ENCODE measurements around the gene MTHFSD. TPM values are rescaled to one million over a fixed set of nuclear protein-coding genes. Genes with fewer than 3 reads are reported as not detected.
A peak's percentile ranks its signal among the peaks of the same experiment; 100 is the strongest.
"Not testable (repeated sequence)": the region's sequence is repeated elsewhere in the genome, so short reads cannot be mapped to it uniquely, and the experiment has no call there.

Gene MTHFSD
- total RNA-seq, 1 experiment from 2014 or later: 30.7 TPM

DNA sequence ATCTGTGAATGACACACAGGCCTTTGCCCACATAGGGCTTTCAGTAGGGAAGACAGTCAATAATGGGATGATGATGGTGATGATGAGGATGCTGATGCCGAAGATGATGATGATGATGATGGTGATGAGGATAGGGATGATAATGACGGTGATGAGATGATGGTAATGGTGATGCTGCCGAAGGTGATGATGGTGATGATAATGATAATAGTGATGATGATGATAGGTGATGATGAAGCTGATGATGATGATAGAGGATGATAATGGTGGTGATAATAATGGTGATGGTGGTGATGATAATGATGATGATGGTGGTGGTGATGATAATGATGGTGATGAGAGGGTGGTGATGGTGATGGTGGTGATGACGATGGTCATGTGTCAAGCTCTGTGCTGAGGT, 36.2 kb upstream of the MTHFSD start:
- Mint-ChIP-seq H3K4me1 (ENCODE audit: insufficient read depth, unreplicated experiment) (no peaks in the 10 kb centered on the region), H3K36me3 (ENCODE audit: insufficient read depth, unreplicated experiment) (no peaks in the 10 kb centered on the region), H3K27ac (ENCODE audit: low read depth, unreplicated experiment) (no peak overlapping the region), H3K4me3 (ENCODE audit: unreplicated experiment) (no peak overlapping the region), H3K27me3 (ENCODE audit: insufficient read depth, unreplicated experiment) (no peaks in the 10 kb centered on the region), H3K9me3 (ENCODE audit: unreplicated experiment) (peaks cover 8% of the 10 kb centered on the region)
- no peak for DNase-seq (ENCODE audit: unreplicated experiment)
- intact Hi-C loops (cut with micrococcal nuclease): loop anchor here (2.0 to 5.0 kb wide), 2 partner anchors 14 to 171 kb away; no protein-coding TSS in a partner anchor
- no TSS peak for BruUV-seq (replicated peaks)
- ChIA-PET CTCF (interaction anchor here (1.0 to 1.1 kb wide), 2 partner anchors 15 to 20 kb away, joined by 3 to 4 read pairs; no protein-coding TSS in a partner anchor), POLR2A (interaction anchor here (1.1 to 1.5 kb wide), 3 partner anchors 10 to 73 kb away, joined by 3 to 5 read pairs (median 4); no protein-coding TSS in a partner anchor)
- TF ChIP-seq, protein P1, sequence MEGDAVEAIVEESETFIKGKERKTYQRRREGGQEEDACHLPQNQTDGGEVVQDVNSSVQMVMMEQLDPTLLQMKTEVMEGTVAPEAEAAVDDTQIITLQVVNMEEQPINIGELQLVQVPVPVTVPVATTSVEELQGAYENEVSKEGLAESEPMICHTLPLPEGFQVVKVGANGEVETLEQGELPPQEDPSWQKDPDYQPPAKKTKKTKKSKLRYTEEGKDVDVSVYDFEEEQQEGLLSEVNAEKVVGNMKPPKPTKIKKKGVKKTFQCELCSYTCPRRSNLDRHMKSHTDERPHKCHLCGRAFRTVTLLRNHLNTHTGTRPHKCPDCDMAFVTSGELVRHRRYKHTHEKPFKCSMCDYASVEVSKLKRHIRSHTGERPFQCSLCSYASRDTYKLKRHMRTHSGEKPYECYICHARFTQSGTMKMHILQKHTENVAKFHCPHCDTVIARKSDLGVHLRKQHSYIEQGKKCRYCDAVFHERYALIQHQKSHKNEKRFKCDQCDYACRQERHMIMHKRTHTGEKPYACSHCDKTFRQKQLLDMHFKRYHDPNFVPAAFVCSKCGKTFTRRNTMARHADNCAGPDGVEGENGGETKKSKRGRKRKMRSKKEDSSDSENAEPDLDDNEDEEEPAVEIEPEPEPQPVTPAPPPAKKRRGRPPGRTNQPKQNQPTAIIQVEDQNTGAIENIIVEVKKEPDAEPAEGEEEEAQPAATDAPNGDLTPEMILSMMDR (IDR thresholded peaks at IDR 0.05; ENCODE audit: unreplicated experiment): no peak

DNA sequence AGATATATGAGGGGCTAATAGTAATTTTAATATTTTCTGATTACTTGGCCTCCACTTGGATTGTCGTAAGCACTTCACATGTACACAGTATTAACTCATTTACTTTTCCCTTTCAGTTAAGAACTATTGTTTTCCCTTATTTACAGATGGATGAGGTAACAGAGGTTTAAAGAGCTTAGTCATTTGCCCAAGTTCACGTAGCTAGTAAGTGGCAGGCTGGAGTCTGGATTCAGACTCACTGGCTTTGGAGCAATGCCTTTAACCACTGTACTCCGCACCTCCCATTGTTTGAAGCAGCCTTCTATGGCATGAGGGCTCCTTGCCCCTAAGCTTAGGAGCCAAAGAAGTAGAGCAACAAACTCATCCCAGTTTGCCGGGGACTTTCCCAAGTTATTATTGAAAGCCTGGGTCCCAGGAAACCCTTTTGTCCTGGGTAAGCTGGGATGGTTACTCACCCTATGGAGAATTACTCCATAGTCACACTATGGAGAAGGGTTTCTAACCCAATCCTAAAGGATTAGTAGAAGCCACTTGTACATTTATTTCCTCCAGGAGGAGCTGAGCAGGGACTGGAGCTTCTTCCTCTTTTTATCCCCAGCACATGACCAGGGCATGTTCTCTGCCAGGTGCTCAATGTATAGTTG, 35.6 kb upstream of the MTHFSD start:
- Mint-ChIP-seq H3K27ac (ENCODE audit: low read depth, unreplicated experiment) (peak overlapping the region; percentile 47), H3K9me3 (ENCODE audit: unreplicated experiment) (peaks cover 8% of the 10 kb centered on the region), H3K36me3 (ENCODE audit: insufficient read depth, unreplicated experiment) (no peaks in the 10 kb centered on the region), H3K4me1 (ENCODE audit: insufficient read depth, unreplicated experiment) (peaks cover 3% of the 10 kb centered on the region), H3K27me3 (ENCODE audit: insufficient read depth, unreplicated experiment) (no peaks in the 10 kb centered on the region), H3K4me3 (ENCODE audit: unreplicated experiment) (no peak overlapping the region)
- TF ChIP-seq, protein P1 (IDR thresholded peaks at IDR 0.05; ENCODE audit: unreplicated experiment): no peak
- ChIA-PET CTCF (interaction anchor here (0.8 to 1.1 kb wide), 3 partner anchors 14 to 21 kb away, joined by 3 to 4 read pairs (median 3); no protein-coding TSS in a partner anchor), POLR2A (interaction anchor here (1.1 to 1.5 kb wide), 2 partner anchors 14 to 74 kb away, joined by 4 to 5 read pairs; no protein-coding TSS in a partner anchor)
- no TSS peak for BruUV-seq (replicated peaks)
- DNase-seq (ENCODE audit: unreplicated experiment): peak; percentile 75
- intact Hi-C loops (cut with micrococcal nuclease): loop anchor here (2.0 to 5.0 kb wide), 2 partner anchors 14 to 172 kb away; no protein-coding TSS in a partner anchor

DNA sequence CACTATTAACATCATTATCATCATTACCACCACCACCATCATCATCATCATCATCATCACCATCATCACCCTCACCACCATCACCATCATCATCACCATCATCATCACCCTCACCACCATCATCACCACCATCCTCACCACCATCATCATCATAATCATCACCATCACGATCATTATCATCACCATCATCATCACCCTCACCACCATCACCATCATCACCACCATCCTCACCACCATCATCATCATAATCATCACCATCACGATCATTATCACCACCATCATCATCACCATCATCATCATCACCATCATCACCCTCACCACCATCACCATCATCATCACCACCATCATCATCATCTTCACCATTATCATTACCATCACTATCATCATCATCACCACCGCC, 32.9 kb upstream of the MTHFSD start:
- H3K27me3 Mint-ChIP-seq (ENCODE audit: insufficient read depth, unreplicated experiment); H3K9me3 Mint-ChIP-seq (ENCODE audit: unreplicated experiment); BruUV-seq (replicated peaks); DNase-seq (ENCODE audit: unreplicated experiment); H3K4me3 Mint-ChIP-seq (ENCODE audit: unreplicated experiment); H3K27ac Mint-ChIP-seq (ENCODE audit: low read depth, unreplicated experiment); H3K36me3 Mint-ChIP-seq (ENCODE audit: insufficient read depth, unreplicated experiment); CTCF ChIA-PET; POLR2A ChIA-PET; intact Hi-C loops (cut with micrococcal nuclease): not testable (repeated sequence)
- H3K4me1 Mint-ChIP-seq (ENCODE audit: insufficient read depth, unreplicated experiment): peaks cover 10% of the 10 kb centered on the region

DNA sequence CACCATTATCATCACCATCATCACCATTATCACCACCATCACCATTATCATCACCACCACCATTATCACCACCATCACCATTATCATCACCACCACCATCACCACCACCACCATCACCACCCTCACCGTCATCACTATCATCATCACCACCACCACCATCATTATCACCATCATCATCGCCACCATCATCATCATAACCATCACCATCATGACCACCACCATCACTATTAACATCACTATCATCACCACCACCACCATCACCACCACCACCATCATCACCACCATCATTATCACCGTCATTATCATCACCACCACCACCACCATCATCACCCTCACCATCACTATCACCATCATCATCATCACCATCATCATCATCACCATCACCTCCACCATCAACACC, 32.5 kb upstream of the MTHFSD start:
- TF ChIP-seq, protein P1 (IDR thresholded peaks at IDR 0.05; ENCODE audit: unreplicated experiment): no peak
- DNase-seq (ENCODE audit: unreplicated experiment): no peak
- Mint-ChIP-seq H3K9me3 (ENCODE audit: unreplicated experiment) (peaks cover 8% of the 10 kb centered on the region), H3K27me3 (ENCODE audit: insufficient read depth, unreplicated experiment) (no peaks in the 10 kb centered on the region), H3K4me3 (ENCODE audit: unreplicated experiment) (no peak overlapping the region), H3K4me1 (ENCODE audit: insufficient read depth, unreplicated experiment) (peaks cover 10% of the 10 kb centered on the region), H3K27ac (ENCODE audit: low read depth, unreplicated experiment) (no peak overlapping the region), H3K36me3 (ENCODE audit: insufficient read depth, unreplicated experiment) (no peaks in the 10 kb centered on the region)
- ChIA-PET CTCF (no interaction called here), POLR2A (no interaction called here)
- intact Hi-C loops (cut with micrococcal nuclease): no loop called here
- BruUV-seq (replicated peaks): no TSS peak
